AG09309 (cell line): ENCODE measurements around the gene CCDC18.

Source experiments
- DNase-seq: peaks from one replicate; pipeline ENCODE4 v3.0.0-alpha.2; 2010; ENCODE audit warnings: low read depth
- H3K4me3 ChIP-seq: 2 replicates; pipeline ENCODE4 v1.5.1; 2011; ENCODE audit warnings: mild to moderate bottlenecking, low read depth, low read length, moderate library complexity; ENCODE audit not compliant: control insufficient read depth
- CTCF ChIP-seq: IDR thresholded peaks from 2 replicates; pipeline ENCODE4 v1.5.1; 2011; ENCODE audit warnings: mild to moderate bottlenecking, low read depth, low read length, inconsistent platforms; ENCODE audit not compliant: insufficient read depth, control insufficient read depth; ENCODE audit errors: missing control alignments

Gene CCDC18

DNA sequence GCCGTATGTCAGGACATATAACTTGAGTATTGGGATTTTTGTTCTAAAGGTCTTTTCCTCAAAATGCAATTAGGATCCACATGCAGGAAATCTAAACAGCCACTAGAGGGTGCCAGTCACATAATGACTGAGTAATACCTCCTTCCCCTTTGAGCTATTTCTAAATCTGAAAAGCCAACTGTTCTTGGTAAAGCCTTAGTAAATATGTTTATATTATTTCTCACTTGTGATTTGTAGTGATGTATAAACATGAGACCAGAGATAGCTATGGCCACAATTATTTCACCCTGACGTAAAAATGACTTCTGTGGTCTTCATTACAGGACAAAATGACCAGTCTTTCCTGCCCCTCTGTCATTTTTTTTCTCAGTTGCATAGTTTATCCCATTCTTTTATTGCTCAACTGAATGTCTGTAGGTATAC lies 124.2 kb downstream of the CCDC18 start:
- H3K4me3 ChIP-seq: no peak overlapping the region
- peak; percentile 31 for DNase-seq
- peak; percentile 78 for TF ChIP-seq CTCF

- H3K4me3 ChIP-seq: no peak overlapping the region
These were observed 126.4 kb downstream of the CCDC18 start for GRCh38 chr1:93306920-93307319.

GRCh38 chr1:93313026-93313425 lies 132.5 kb downstream of the CCDC18 start:
- no peak overlapping the region for H3K4me3 ChIP-seq
- DNase-seq: no peak
- no peak for TF ChIP-seq CTCF

More at GRCh38 chr1:93306920-93307319, 126.4 kb downstream of the CCDC18 start:
- no peak for TF ChIP-seq CTCF
- no peak for DNase-seq

DNA sequence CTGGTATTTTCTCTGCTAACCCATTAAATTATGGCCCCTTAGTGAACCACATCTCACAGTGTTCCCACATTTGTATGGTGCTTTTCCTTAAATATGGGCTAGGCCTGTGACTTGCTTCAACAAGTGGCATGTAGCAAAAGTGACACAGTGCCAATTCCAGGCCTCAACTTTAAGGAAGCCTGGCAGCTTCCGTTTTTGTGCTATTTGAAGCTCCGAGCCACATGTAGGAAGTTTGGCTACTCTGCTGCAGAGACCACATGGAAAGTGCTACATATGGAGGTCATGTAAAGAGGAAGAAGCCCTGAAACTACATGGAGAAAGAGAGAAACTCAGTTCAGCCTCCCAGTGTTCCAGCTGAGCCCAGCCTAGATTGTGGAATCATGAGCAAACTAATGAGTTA lies 136.7 kb downstream of the CCDC18 start:
- DNase-seq: no peak
- TF ChIP-seq CTCF: no peak
- no peak overlapping the region for H3K4me3 ChIP-seq

DNA sequence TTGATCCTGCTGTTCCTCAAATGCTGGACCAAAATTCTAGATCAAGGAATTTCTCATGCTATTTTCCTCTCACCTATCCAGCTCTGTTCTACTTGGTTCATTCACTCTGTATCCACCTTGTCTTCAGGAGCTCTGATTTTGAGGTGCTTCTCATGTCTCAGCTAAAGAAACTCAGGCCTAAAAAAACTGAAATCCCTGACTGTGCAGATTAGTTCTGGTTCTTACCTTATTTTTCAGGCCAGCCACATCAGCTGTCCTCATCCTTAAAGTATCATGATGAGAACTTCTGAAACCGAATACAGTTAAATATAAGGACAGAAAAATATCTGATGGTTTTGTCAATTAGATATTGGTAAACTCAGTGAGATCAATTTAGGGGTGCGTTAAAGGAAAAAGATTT lies 137.4 kb downstream of the CCDC18 start:
- DNase-seq: no peak
- TF ChIP-seq CTCF: no peak

DNA sequence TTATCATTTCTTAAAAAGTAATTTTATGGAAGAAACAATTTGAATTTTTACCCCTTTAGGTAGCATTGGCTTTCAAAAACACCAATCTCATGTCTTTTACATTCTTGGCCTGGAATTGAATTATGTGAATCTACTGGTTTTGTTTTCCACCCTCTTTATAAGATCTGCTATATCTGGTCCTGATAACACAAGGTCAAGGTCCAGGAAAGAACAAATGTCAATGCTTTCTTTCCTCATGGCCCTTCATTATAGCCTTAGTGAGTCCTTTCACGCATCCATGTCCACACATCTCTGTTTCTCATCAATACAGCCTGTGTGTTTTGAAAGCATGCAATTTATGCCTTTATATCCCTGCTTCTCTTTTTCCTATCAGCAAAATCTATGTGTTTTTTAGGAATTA lies 141.2 kb downstream of the CCDC18 start:
- H3K4me3 ChIP-seq: no peak overlapping the region
- no peak for TF ChIP-seq CTCF
- DNase-seq: no peak

More for the DNA sequence above, 137.4 kb downstream of the CCDC18 start:
- no peak overlapping the region for H3K4me3 ChIP-seq

DNA sequence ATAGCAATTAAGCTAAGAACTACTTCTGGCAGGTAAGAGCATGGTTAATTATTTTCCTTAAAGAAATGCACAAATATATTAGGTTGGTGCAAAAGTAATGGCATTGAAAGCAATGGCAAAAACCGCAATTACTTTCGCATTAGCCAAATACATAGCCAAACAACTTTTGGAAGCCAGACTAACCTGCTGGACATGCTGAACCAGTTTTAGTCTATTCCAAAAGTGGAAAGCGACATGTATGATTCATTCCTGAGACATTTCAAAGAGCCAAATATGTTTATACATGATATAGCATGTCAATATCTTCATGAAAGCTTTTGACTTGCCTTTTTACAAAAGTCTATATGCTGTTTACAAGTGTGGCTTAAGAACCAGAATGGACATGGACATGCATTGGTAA lies 141.8 kb downstream of the CCDC18 start:
- TF ChIP-seq CTCF: no peak
- DNase-seq: no peak
- H3K4me3 ChIP-seq: no peak overlapping the region
